Activated naive CD4-positive, alpha-beta T cell treated with anti-CD3 and anti-CD28 coated beads, Interleukin-2, amount 10 ng/mL, durations not matched to agents 7 days and 5 days (primary cell): ENCODE results near the gene CDK8.

ENCODE experiments used
- CTCF ChIA-PET: fragments of 350-600 bp; sonication (Branson Sonifier 250); formaldehyde crosslinking; loops from one replicate; lab custom pipeline; 2021; ENCODE audit warnings: antibody characterized with exemption; lab: Charles Lee
- DNase-seq: peaks from one replicate; pipeline ENCODE4 v3.0.0-alpha.2; 2020
- H3K27ac Mint-ChIP-seq: one replicate; pipeline ENCODE4 v1.8.0; 2021; ENCODE audit warnings: mild to moderate bottlenecking, moderate library complexity, mixed read lengths
- H3K27me3 Mint-ChIP-seq: one replicate; pipeline ENCODE4 v1.8.0; 2021; ENCODE audit warnings: mild to moderate bottlenecking, mixed read lengths
- H3K36me3 Mint-ChIP-seq: one replicate; pipeline ENCODE4 v1.8.0; 2021; ENCODE audit warnings: mixed read lengths
- H3K4me1 Mint-ChIP-seq: one replicate; pipeline ENCODE4 v1.8.0; 2021; ENCODE audit warnings: mixed read lengths
- H3K4me3 Mint-ChIP-seq: one replicate; pipeline ENCODE4 v1.8.0; 2021; ENCODE audit warnings: mild to moderate bottlenecking, moderate library complexity, mixed read lengths
- H3K9me3 Mint-ChIP-seq: one replicate; pipeline ENCODE4 v1.8.0; 2021; ENCODE audit warnings: mixed read lengths

CDK8 gene

GRCh38 chr13:26436914-26437313, 183.0 kb downstream of the CDK8 start:
- CTCF ChIA-PET: no interaction called here
- H3K4me1 Mint-ChIP-seq: no peaks in the 10 kb centered on the region
- H3K36me3 Mint-ChIP-seq: no peaks in the 10 kb centered on the region
- no peak overlapping the region for H3K27ac Mint-ChIP-seq
- H3K27me3 Mint-ChIP-seq: no peaks in the 10 kb centered on the region
- H3K9me3 Mint-ChIP-seq: peaks cover 17% of the 10 kb centered on the region
- no peak for DNase-seq
- no peak overlapping the region for H3K4me3 Mint-ChIP-seq

- peaks cover 17% of the 10 kb centered on the region for H3K9me3 Mint-ChIP-seq
- H3K27ac Mint-ChIP-seq: no peak overlapping the region
- no peaks in the 10 kb centered on the region for H3K36me3 Mint-ChIP-seq
- CTCF ChIA-PET: no interaction called here
- H3K4me3 Mint-ChIP-seq: no peak overlapping the region
- H3K27me3 Mint-ChIP-seq: no peaks in the 10 kb centered on the region
- DNase-seq: no peak
- H3K4me1 Mint-ChIP-seq: no peaks in the 10 kb centered on the region
Measured at GRCh38 chr13:26440111-26440510, 186.2 kb downstream of the CDK8 start.

GRCh38 chr13:26441476-26441875, 187.5 kb downstream of the CDK8 start:
- peaks cover 10% of the 10 kb centered on the region for H3K9me3 Mint-ChIP-seq
- CTCF ChIA-PET: no interaction called here
- peaks cover 4% of the 10 kb centered on the region for H3K27me3 Mint-ChIP-seq
- no peak overlapping the region for H3K4me3 Mint-ChIP-seq
- no peaks in the 10 kb centered on the region for H3K4me1 Mint-ChIP-seq
- DNase-seq: no peak
- H3K27ac Mint-ChIP-seq: no peak overlapping the region
- H3K36me3 Mint-ChIP-seq: no peaks in the 10 kb centered on the region

- Mint-ChIP-seq H3K9me3 (peaks cover 2% of the 10 kb centered on the region), H3K27me3 (peaks cover 4% of the 10 kb centered on the region), H3K36me3 (no peaks in the 10 kb centered on the region), H3K27ac (no peak overlapping the region), H3K4me1 (no peaks in the 10 kb centered on the region), H3K4me3 (no peak overlapping the region)
- CTCF ChIA-PET: no interaction called here
- DNase-seq: no peak
Measured at GRCh38 chr13:26442541-26442940, 188.6 kb downstream of the CDK8 start.

GRCh38 chr13:26445092-26445491, 191.2 kb downstream of the CDK8 start:
- no peak overlapping the region for H3K4me3 Mint-ChIP-seq
- H3K36me3 Mint-ChIP-seq: no peaks in the 10 kb centered on the region
- no peak overlapping the region for H3K27ac Mint-ChIP-seq
- no peaks in the 10 kb centered on the region for H3K9me3 Mint-ChIP-seq
- DNase-seq: no peak
- H3K4me1 Mint-ChIP-seq: no peaks in the 10 kb centered on the region
- CTCF ChIA-PET: no interaction called here
- H3K27me3 Mint-ChIP-seq: peaks cover 14% of the 10 kb centered on the region

- CTCF ChIA-PET: no interaction called here
- DNase-seq: no peak
- no peaks in the 10 kb centered on the region for H3K36me3 Mint-ChIP-seq
- H3K27ac Mint-ChIP-seq: no peak overlapping the region
- no peak overlapping the region for H3K4me3 Mint-ChIP-seq
- H3K27me3 Mint-ChIP-seq: peaks cover 14% of the 10 kb centered on the region
- no peaks in the 10 kb centered on the region for H3K9me3 Mint-ChIP-seq
- no peaks in the 10 kb centered on the region for H3K4me1 Mint-ChIP-seq
Measured at GRCh38 chr13:26446751-26447150, 192.8 kb downstream of the CDK8 start.

GRCh38 chr13:26448032-26448431, 194.1 kb downstream of the CDK8 start:
- Mint-ChIP-seq H3K27ac (no peak overlapping the region), H3K36me3 (no peaks in the 10 kb centered on the region), H3K9me3 (no peaks in the 10 kb centered on the region), H3K27me3 (peaks cover 19% of the 10 kb centered on the region), H3K4me3 (no peak overlapping the region), H3K4me1 (no peaks in the 10 kb centered on the region)
- no peak for DNase-seq
- CTCF ChIA-PET: no interaction called here

GRCh38 chr13:26449063-26449848, 195.3 kb downstream of the CDK8 start:
- Mint-ChIP-seq H3K4me3 (no peak overlapping the region), H3K36me3 (no peaks in the 10 kb centered on the region), H3K27ac (no peak overlapping the region), H3K4me1 (no peaks in the 10 kb centered on the region), H3K9me3 (no peaks in the 10 kb centered on the region), H3K27me3 (peaks cover 20% of the 10 kb centered on the region)
- CTCF ChIA-PET: no interaction called here
- DNase-seq: no peak
